IPS DF 4.7 (cell line): Measurements from ENCODE around the gene NAA30.
"Not testable (repeated sequence)": the region's sequence is repeated elsewhere in the genome, so short reads cannot be mapped to it uniquely, and the experiment has no call there.

ENCODE experiments used
- DNase-seq: peaks from one replicate; pipeline ENCODE4 v3.0.0-alpha.2; 2013; ENCODE audit warnings: low spot score; ENCODE audit errors: extremely low read depth

The NAA30 gene

GRCh38 chr14:57390037-57390805, at the start of gene NAA30:
Gene NAA30, plus strand, starts transcription at chr14:57390586. Its CDS starts 372 bp downstream, at chr14:57390958.
- DNase-seq = peak; percentile 83

GRCh38 chr14:57343545-57344297, 46.7 kb upstream of the NAA30 start:
- DNase-seq = not testable (repeated sequence)

- no peak for DNase-seq
Measured at GRCh38 chr14:57345106-57345505, 45.3 kb upstream of the NAA30 start.

DNA sequence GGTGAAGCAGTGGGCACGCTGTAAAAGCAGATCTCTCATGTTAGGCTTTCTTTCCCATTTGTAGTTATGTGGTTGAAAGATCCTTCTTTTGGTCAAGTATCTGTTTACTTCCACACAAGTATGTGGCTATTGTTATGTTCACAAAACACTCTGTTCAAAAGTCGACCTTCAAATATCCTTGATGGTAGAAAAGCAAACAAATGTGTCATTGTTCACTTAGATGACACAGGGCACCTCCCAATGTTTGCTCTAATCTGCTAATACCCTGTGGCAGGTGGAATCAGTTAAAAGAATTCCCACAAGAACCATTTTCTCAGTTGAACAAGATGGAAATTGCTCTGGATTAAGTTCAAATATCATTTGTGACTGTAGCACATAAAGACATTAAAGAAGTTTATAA, 43.6 kb upstream of the NAA30 start:
- no peak for DNase-seq

DNA sequence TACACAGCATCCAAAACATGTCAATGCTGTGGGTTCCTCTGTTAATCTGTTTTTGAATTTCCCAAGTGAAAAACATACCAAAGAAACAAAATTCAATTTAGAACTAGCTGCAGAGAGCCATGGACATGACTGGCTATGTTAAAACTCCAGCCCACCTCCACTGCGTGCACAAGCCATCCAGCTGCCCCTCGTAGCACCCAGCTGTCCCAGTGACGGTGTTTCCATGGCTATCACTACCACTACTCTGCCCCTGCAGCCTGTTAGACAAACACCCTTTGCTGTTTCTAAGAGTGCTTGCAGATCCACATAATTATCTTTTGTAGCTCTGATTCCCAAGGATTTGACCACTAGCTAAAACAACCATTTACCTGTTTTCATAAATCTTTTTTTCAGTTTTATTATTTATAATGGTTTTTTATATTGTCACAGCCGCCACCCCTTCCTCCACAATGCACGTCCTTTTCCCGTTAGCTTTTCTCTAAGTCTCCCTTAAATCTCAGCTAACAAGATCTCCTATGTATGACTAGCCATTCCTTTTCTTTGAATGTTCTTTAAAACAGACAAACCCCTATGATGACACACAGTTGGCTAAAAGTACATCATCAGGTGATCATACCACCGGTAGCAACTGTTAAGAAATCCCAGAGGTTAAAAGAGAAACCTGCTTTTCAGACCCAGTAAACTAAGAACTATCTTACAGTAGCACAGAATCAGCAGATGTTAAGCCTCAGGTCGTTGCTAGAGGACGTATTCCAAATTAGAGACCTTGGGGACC, 37.8 kb upstream of the NAA30 start:
- DNase-seq = no peak

- no peak for DNase-seq
Measured at GRCh38 chr14:57355081-57355800, 35.1 kb upstream of the NAA30 start.

DNA sequence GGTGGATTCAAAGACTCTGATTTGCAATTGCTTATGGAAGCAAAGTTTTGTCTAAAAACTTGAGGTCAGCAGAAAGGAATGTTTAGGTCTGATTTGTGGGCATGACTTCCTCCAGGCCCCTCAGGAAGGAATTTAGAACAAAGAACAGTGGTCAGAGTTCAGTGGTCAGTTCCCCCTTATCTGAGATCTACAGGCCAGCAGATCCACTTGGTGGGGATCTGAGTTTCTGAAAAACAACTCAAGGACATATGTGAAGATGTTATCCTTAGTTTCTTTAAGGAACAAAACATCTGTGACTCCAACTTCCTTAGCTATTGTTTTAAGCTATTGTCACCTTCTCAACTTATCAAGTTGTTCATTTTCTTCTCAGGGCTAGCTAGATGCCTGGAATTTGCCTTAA, 28.0 kb upstream of the NAA30 start:
- DNase-seq = no peak

DNA sequence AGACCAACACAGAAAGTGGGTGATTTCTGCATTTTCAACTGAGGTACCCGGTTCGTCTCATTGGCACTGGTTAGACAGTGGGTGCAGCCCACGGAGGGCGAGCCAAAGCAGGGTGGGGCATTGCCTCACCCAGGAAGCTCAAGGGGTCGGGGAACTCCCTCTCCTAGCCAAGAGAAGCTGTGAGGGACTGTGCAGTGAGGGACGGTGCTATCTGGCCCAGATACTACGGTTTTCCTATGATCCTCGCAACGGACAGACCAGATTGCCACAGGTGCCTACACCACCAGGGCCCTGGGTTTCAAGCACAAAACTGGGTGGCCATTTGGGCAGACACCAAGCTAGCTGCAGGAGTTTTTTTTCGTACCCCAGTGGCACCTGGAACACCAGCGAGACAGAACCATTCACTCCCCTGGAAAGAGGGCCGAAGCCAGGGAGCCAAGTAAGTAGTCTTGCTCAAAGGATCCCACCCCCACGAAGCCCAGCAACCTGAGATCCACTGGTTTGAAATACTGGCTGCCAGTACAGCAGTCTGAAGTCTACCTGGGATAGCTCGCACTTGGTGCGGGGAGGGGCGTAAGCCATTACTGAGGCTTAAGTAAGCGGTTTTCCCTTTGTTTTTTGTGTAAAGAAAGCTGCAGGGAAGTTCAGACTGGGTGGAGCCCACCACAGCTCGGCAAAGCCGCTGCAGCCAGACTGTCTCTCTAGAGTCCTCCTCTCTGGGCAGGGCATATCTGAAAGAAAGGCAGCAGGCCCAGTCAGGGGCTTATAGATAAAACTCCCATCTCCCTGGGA, 25.5 kb upstream of the NAA30 start:
- DNase-seq = no peak

DNA sequence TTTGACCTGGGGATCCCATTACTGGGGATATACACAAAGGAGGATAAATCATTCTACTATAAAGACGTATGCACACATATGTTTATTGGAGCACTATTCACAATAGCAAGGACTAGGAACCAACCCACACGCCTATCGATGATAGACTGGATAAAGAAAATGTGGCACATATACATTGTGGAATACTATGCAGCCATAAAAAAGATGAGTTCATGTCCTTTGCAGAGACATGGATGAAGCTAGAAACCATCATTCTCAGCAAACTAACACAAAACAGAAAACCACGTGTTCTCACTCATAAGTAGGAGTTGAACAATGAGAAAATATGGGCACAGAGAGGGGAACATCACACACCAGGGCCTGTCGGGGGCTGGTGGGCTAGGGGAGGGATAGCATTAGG, 20.2 kb upstream of the NAA30 start:
- DNase-seq = not testable (repeated sequence)

GRCh38 chr14:57371013-57371412, 19.4 kb upstream of the NAA30 start:
- no peak for DNase-seq

- no peak for DNase-seq
Measured at GRCh38 chr14:57375156-57375555, 15.2 kb upstream of the NAA30 start.

- no peak for DNase-seq
Measured at GRCh38 chr14:57378661-57379060, 11.7 kb upstream of the NAA30 start.

DNA sequence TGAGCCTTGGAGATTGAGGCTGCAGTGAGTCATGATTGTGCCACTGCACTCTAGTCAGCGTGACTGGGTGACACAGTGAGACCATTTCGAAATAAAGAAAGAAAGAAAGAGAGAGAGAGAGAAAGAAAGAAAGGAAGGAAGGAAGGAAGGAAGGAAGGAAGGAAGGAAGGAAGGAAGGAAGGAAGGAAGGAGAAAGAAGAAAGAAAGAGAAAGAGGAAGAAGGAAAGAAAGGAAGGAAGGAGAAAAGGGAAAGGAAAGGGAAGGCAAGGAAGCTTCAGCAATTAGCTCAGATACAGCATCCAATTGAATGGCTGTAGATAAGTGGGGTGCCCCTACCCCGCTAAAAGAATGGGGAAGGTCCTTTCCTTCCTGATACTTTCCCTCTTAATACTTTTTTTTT, 9.5 kb upstream of the NAA30 start:
- no peak for DNase-seq

DNA sequence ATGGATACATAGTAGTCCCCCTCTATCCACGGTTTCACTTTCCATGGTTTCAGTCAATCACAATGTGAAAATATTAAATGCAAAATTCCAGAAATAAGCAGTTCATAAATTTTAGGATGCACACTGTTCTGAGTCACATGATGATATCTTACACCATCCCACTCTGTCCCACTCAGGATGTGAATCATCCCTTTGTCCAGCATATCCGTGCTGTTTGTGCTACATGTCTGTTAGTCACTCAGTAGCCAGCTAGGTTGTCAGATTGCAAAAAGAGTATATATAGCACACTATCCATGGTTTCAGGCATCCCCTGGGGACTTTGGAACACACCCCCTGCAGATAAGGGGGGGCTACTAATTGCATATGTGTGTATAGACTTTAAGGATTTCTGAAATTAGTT, 8.1 kb upstream of the NAA30 start:
- DNase-seq = no peak

GRCh38 chr14:57383125-57383745, 7.2 kb upstream of the NAA30 start:
- DNase-seq = no peak

GRCh38 chr14:57388067-57388466, 2.3 kb upstream of the NAA30 start:
- DNase-seq = no peak

DNA sequence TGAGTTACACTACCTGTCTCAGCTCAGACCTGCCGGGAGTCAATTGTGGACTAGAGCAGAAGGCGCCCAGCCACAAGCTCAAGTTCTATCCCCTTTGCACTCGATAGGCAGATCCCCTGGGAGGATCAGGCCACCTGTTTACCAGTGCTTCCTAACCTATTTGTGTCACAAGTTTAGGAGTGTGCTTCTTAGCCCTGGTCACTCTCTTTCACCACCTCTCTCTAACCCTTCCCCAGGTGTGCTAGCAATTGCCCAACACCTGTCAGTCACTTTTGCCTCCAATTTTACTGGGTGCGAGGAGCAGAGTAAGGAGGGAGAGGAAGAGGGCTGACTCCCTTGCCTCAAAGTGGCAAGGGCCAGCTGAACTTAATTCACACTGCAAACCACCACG, 745 bp upstream of the NAA30 start:
- no peak for DNase-seq

DNA sequence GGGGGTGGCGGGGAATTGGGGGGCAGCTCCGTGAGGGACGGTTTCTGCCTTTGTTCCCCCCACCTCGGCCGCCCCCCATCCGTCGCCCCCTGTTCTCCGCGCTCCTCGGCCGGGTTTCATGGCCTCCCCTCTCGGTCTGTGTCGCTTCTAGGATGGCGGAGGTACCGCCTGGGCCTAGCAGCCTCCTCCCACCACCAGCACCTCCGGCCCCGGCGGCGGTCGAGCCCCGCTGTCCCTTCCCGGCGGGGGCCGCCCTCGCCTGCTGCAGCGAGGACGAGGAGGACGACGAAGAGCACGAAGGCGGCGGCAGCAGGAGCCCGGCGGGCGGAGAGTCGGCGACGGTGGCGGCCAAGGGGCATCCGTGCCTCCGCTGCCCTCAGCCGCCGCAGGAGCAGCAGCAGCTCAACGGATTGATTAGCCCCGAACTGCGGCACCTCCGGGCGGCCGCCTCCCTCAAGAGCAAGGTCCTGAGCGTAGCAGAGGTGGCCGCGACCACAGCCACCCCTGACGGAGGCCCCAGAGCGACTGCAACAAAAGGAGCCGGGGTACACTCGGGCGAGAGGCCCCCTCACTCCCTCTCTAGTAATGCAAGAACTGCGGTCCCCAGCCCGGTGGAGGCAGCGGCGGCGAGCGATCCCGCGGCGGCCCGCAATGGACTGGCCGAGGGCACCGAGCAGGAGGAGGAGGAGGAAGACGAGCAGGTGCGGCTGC, 575 bp downstream of the NAA30 start:
- no peak for DNase-seq

- DNase-seq = no peak
Measured at GRCh38 chr14:57391517-57392195, 1.3 kb downstream of the NAA30 start.
